SKM-1 (cell line): ENCODE results near the gene S100A8.

Experiments used
- DNase-seq: peaks from one replicate; lab custom pipeline; 2025; ENCODE audit not compliant: unreplicated experiment; lab: John Stamatoyannopoulos, UW

Gene S100A8

GRCh38 chr1:153393926-153394325, 3.1 kb upstream of the S100A8 start:
- DNase-seq, result no peak

GRCh38 chr1:153392822-153393221, 1.9 kb upstream of the S100A8 start:
- DNase-seq, result no peak

- DNase-seq, result no peak
Observed at GRCh38 chr1:153392258-153392657, 1.4 kb upstream of the S100A8 start.

- peak; percentile 81 for DNase-seq
Observed at GRCh38 chr1:153389973-153390879, 647 bp downstream of the S100A8 start.

GRCh38 chr1:153389401-153389800, 1.5 kb downstream of the S100A8 start:
- DNase-seq, result no peak

- DNase-seq, result no peak
Observed at GRCh38 chr1:153387785-153388184, 3.1 kb downstream of the S100A8 start.

GRCh38 chr1:153387001-153387400, 3.9 kb downstream of the S100A8 start:
- no peak for DNase-seq

- peak; percentile 99 for DNase-seq
Observed at GRCh38 chr1:153386500-153386901, 4.4 kb downstream of the S100A8 start.

GRCh38 chr1:153384958-153385580, 5.8 kb downstream of the S100A8 start:
- DNase-seq, result no peak

GRCh38 chr1:153380711-153381110, 10.2 kb downstream of the S100A8 start:
- no peak for DNase-seq

- DNase-seq, result no peak
Observed at GRCh38 chr1:153379591-153379990, 11.3 kb downstream of the S100A8 start.

GRCh38 chr1:153375511-153375910, 15.4 kb downstream of the S100A8 start, which contains the start of gene S100A12:
TSS of gene S100A12 (minus strand) at chr1:153375621. CDS start at chr1:153374592, 1,029 bp downstream.
- DNase-seq, result peak; percentile 90

- DNase-seq, result peak; percentile 63
Observed at GRCh38 chr1:153374071-153374470, 16.8 kb downstream of the S100A8 start.

- no peak for DNase-seq
Observed at GRCh38 chr1:153372571-153372970, 18.3 kb downstream of the S100A8 start.

- no peak for DNase-seq
Observed at GRCh38 chr1:153371231-153371630, 19.6 kb downstream of the S100A8 start.

GRCh38 chr1:153370146-153370545, 20.7 kb downstream of the S100A8 start:
- no peak for DNase-seq

GRCh38 chr1:153368495-153368894, 22.4 kb downstream of the S100A8 start:
- peak; percentile 65 for DNase-seq

GRCh38 chr1:153367090-153367489, 23.8 kb downstream of the S100A8 start:
- DNase-seq, result no peak

- no peak for DNase-seq
Observed at GRCh38 chr1:153366261-153366660, 24.6 kb downstream of the S100A8 start.

- DNase-seq, result no peak
Observed at GRCh38 chr1:153365696-153366095, 25.2 kb downstream of the S100A8 start.

- peak; percentile 92 for DNase-seq
Observed at GRCh38 chr1:153364766-153365666, 25.9 kb downstream of the S100A8 start.
